NCI-H446 (cell line): Measurements from ENCODE around the gene MYO3B.
A peak's percentile ranks its signal among the peaks of the same experiment; 100 is the strongest.
"Not testable (repeated sequence)": the region's sequence is repeated elsewhere in the genome, so short reads cannot be mapped to it uniquely, and the experiment has no call there.

Experiments used
- DNase-seq, 2 experiments: peaks; one replicate each; lab custom pipeline; 2025; lab: John Stamatoyannopoulos, UW

Gene MYO3B

GRCh38 chr2:170213281-170213625 is 35.3 kb downstream of the MYO3B start:
- DNase-seq = not testable (repeated sequence)

- DNase-seq = no peak
Measured at GRCh38 chr2:170213651-170214050, 35.7 kb downstream of the MYO3B start.

- DNase-seq = no peak
Measured at GRCh38 chr2:170214309-170214948, 36.5 kb downstream of the MYO3B start.

- no peak for DNase-seq
Measured at GRCh38 chr2:170215021-170215420, 37.1 kb downstream of the MYO3B start.

GRCh38 chr2:170216428-170216827 is 38.5 kb downstream of the MYO3B start:
- no peak for DNase-seq

- DNase-seq = no peak
Measured at GRCh38 chr2:170216981-170217380, 39.0 kb downstream of the MYO3B start.

- no peak for DNase-seq
Measured at GRCh38 chr2:170217778-170218251, 39.9 kb downstream of the MYO3B start.

- peak in 1 of 2 experiments; percentile 24 for DNase-seq
Measured at GRCh38 chr2:170218456-170218855, 40.5 kb downstream of the MYO3B start.

- no peak for DNase-seq
Measured at GRCh38 chr2:170218931-170219330, 41.0 kb downstream of the MYO3B start.

GRCh38 chr2:170221317-170222288 is 43.7 kb downstream of the MYO3B start:
- DNase-seq = peak in 1 of 2 experiments; percentile 7

- DNase-seq = no peak
Measured at GRCh38 chr2:170222298-170222697, 44.4 kb downstream of the MYO3B start.

GRCh38 chr2:170222842-170223241 is 44.9 kb downstream of the MYO3B start:
- DNase-seq = no peak

GRCh38 chr2:170224692-170225294 is 46.8 kb downstream of the MYO3B start:
- peak; percentile 22 to 77 for DNase-seq

- DNase-seq = no peak
Measured at GRCh38 chr2:170226216-170226615, 48.3 kb downstream of the MYO3B start.

GRCh38 chr2:170227507-170227947 is 49.6 kb downstream of the MYO3B start:
- no peak for DNase-seq

GRCh38 chr2:170227951-170228350 is 50.0 kb downstream of the MYO3B start:
- DNase-seq = no peak

GRCh38 chr2:170228429-170228828 is 50.5 kb downstream of the MYO3B start:
- DNase-seq = no peak

- DNase-seq = no peak
Measured at GRCh38 chr2:170229125-170229524, 51.2 kb downstream of the MYO3B start.

GRCh38 chr2:170229744-170230143 is 51.8 kb downstream of the MYO3B start:
- no peak for DNase-seq

GRCh38 chr2:170235860-170236679 is 58.1 kb downstream of the MYO3B start:
- DNase-seq = peak; percentile 76 to 79

- no peak for DNase-seq
Measured at GRCh38 chr2:170236680-170237047, 58.7 kb downstream of the MYO3B start.
